Activated CD4-positive, alpha-beta T cell treated with anti-CD3 and anti-CD28 coated beads for 48 hours (primary cell): ENCODE measurements around the gene EMC8.
"Not testable (repeated sequence)": the region's sequence is repeated elsewhere in the genome, so short reads cannot be mapped to it uniquely, and the experiment has no call there.

Source experiments
- DNase-seq: peaks from one replicate; pipeline ENCODE4 v3.0.0-alpha.2; 2020

The EMC8 gene

DNA sequence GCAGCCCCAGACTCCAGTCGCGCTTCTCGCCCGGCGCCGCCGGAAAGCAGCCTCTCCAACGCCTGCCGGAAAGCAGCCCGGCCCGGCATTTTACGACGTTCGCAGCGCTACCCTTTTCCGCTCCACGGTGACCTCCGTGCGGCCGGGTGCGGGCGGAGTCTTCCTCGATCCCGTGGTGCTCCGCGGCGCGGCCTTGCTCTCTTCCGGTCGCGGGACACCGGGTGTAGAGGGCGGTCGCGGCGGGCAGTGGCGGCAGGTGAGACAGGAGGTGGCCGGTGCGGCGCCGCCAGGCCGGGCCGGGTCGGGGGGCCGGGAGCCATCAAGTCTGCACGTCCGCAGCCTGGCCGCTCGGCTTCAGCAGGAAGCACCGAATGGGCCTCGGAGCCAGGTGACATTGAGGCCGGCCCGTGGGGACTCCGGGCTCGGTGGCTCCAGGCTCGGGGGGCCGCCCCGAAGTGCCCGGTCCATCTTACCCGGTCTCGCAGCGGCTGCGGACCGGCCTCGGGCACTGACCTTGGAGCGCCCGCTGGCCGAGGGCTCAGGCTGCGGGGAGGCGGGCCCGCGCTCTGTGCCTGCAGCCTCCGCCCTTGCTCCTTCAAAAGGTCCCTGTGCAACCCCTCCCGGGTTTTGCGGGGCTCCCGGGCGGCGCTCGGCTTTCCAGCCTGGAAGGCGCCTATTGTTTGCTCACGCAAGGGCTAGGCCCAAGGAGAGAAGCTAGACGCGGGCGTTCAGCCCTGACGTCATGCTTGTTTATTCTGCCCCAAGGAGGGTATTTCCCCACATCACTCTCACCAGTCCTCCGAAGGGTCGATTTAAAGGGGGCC is at the start of gene EMC8, which contains the start of gene COX4I1:
EMC8 (minus strand) TSS at position 48 of the 824 bp plus-strand sequence. CDS start 249 bp downstream, outside the sequence.
COX4I1 (plus strand) TSS at position 199 of the 824 bp plus-strand sequence. CDS start 1,511 bp downstream, outside the sequence.
- peak; percentile 97 for DNase-seq

DNA sequence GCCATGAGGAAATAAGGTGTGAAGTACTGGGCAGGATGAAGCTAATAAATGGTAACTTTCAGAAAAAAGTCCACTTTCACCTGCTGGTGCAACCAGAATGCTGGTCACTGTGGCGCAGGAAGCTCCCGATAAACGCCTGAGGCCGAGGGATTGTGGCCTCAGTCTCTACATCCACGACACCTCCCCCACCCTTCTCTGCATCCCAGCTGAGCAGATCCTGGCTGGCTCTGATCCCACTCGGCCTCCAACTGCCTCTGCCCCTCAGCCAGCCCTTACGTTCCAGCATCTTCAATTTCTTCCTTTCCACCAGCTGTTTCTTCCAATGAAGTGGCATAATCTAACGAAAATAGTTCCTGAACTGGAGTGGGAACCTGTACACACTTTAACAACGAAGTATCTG is 49.6 kb upstream of the EMC8 start:
- no peak for DNase-seq

DNA sequence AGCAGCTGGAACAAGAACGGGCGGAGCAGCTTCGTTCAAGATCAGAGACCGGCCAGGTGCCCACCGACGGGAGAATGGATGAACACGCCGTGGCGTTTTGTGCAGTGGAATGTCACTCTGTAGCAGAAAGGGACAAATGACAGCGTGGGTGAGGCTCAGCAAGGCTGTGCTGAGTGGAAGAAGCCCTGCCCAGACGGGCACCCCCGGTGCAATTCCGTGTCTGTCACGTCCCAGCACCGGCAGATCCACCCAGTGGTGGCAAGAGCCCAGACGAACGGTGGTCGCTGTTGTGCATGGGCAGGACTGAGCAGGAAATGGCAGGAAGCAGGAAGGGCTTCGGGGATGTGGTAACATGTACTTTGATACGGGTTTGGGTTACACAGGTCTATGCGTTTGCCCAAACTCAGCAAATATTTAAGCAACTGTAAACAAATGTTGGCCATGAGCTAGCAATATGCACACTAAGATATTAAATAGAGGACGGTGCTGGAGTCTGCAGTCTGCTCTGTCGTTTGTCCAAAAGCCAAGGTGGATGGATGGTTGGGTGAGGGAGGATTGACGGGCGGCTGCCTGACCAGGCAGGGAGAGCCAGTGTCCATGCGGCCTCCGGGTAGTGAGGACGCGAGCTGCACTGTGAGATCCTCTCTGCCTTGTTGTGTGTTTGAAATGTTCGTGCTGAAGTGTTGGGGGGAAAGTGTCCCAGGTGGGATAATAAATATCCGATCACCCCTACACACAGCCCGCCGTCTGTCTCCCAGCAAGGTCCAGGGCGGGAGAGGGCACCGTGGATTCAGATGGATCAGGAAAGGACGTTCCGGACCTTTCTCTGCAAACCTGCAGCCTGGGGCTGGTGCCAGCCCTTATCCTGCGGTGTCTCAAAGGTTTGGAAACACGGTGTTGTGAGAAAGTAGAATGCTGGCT is 48.6 kb upstream of the EMC8 start:
- DNase-seq = no peak

DNA sequence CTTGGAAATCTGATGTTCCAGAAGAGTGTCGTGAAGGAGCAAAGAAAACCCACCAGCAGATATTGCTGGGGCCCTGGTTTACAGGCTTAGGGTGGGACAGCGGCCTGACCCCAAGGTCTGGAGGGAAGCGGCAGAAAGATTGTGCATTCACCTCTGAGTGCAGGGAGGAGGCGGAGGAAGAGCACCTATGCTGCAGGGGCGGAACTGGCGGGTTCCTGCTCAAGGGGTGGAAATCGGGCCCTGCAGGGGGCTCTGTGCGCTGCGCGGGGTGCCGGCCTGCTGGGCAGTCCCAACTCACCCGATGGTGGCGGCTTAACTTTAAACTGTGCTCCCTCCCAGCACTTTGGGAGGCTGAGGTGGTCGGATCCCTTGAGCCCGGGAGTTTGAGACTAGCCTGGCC is 47.7 kb upstream of the EMC8 start:
- DNase-seq = no peak

DNA sequence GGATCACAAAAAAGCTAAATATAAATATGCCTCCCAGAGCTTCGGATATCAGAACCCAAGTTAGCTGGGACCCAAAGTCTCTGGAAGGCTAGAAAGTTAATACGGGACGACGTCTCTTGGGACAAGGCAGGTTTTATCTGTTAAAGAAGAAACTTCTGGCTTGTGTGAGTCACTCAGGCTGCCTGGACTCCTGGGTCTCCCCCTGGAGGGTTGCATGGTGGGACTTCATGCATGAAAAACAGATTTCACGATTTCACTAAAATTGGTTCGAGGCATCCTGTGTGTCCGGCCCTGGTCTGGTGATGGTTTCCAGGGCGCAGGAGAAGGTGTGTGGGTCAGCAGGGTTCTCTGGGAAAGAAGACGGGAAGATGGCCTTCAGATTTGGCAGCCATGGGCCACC is 47.1 kb upstream of the EMC8 start:
- no peak for DNase-seq

DNA sequence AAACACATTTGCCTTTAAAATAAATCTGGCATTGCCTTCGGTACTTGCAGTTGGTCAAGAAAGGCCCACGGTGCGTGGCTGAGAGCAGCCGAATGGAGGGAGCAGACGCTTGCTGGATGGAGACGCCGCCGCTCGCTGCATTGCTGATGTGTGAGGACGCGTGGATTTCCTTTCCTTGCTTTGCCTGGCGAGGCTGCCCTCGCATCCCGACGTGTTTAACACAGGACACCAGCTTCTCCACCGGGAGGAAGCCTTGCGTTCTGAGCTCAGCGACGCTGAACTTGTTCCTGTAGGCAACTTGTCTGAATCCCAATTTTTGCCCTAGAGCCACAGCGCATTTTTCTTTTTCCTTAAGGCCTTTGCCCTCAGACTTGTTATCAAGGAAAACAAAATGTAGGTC is 45.9 kb upstream of the EMC8 start:
- no peak for DNase-seq

DNA sequence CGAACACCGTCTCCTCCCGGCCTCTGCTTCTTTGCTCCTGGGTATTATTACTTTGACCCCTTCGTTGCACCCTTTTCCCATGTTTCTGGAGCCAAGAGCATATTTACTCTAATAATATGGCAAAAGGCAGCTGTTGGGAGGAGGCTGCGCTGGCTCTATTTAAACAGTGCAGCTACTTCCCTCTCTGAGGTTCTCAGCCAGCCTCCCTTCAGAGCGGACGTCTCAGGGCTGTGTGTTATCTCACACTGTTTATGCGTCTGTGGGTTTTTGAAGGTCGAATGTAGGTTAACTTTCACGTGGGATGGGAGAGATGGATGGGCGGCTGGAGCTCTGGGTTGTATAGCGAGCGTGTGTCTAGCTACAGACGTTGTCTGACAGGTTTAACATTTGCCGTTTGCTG is 45.4 kb upstream of the EMC8 start:
- no peak for DNase-seq

DNA sequence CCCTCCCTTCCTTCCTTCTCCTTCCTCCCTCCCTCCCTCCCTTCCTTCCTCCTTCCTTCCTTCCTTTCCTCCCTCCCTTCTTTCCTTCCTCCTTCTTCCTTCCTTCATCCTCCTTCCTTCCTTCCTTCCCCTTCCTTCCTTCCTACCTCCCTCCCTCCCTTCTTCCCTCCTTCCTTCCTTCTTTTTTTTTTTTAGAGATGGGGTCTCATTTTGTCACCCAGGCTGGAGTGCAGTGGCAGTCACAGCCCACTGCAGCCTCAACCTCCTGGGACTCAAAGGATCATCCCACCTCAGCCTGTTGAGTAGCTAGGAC is 44.8 kb upstream of the EMC8 start:
- no peak for DNase-seq

DNA sequence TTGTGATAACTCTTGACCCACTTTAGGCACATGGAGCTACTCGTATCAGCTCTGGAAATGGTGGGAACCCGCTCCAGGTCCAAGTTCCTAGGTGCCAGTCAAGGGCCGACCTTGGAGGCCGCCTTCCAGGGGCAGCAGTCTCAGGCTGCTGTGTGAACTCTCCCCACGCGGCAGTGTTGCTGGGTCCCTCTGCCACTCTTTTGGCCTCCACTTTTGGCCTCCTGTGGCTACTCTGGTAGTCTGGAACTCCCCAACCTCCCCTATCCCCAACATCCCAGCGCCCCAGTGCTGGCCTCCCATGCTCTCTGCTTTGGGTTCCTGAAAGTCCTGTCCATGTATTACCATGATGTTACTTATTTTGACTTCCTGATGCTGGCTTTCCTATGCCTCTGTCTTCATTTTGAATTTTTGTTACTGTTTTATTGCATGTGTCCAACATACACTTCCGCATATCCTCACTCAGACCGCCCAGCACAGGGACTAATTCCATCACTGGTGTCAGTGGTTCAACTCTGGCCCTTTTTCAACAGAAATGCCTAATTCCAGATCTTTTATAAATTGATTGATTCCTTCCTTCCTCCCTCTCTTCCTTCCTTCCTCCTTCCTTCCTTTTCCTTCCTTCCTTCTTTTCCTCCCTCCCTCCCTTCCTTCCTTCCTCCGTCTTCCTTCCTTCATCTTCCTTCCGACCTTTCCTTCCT is 44.3 kb upstream of the EMC8 start:
- DNase-seq = no peak

DNA sequence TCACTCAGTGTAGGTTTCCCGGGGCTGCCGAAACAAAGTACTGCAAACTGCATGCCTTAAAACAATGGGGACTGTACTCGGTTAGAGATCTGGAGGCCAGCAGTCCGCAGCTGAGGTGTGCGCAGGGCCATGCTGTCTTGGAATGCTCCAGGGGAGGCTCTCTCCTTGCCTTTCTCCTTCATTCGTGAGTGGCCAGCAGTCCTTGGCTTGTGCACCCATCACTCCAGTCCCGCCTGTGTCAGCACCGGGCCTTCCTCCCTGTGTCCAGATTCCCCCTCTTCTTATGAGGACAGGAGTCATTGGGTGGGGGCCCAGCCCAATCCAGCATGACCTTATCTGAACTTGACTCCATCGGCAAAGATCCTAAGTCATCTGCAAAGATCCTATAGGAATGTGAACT is 43.5 kb upstream of the EMC8 start:
- no peak for DNase-seq

DNA sequence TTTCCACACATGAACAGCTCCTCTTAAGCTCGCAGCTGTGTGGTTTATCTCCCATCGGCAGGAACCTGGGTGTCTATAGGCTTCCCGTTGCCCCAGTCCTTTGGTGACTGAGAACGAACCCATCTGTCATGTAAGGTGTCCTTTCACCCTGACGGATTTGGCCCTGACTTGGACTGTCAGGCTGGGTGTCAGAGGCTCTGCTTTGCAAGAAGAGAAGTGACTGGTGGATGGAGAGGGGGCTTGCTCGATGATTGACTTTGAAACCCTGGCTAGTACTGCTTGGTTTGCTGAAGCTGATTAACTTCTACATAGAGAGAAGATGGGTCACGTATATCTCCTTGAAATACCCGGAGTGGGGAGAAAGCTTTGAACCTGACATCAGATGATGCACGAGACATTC is 43.1 kb upstream of the EMC8 start:
- no peak for DNase-seq

DNA sequence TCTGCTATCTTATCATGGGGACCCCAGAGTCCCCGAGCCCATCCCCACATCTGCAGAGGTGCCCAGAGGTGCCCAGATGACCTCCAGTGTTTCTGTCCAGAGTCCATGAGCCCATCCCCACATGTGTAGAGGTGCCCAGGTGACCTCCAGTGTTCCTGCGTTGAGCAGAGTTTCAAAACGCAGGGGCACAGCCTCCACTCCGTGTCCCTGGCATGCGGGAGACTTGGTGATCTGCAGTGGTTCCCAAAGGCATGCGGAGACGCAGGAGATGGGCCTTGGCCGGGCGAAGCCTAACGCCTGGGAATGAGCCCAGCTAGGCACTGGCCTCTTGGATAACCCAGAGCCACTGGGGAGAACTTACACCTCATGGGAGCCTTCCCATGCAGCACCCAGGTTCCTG is 41.5 kb upstream of the EMC8 start:
- no peak for DNase-seq

DNA sequence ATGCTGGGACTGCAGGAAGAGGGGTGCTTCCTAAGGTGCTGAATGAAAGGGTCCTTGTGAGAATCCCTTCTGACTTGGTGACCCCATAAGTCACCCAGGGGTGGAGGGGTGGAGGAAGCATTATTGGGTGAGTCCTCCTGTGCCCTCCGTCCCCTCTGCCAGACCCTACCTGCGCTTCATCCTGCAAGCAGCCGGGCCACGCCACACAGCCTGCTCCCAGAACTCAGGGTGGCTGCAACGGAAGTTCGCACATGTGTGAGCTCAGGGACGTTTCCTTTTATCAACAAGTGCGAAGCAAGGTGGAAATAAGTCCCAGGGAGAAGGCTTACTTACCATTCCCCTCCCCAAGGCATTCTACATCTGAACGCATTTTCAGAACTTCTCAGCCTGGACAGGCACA is 41.1 kb upstream of the EMC8 start:
- no peak for DNase-seq

DNA sequence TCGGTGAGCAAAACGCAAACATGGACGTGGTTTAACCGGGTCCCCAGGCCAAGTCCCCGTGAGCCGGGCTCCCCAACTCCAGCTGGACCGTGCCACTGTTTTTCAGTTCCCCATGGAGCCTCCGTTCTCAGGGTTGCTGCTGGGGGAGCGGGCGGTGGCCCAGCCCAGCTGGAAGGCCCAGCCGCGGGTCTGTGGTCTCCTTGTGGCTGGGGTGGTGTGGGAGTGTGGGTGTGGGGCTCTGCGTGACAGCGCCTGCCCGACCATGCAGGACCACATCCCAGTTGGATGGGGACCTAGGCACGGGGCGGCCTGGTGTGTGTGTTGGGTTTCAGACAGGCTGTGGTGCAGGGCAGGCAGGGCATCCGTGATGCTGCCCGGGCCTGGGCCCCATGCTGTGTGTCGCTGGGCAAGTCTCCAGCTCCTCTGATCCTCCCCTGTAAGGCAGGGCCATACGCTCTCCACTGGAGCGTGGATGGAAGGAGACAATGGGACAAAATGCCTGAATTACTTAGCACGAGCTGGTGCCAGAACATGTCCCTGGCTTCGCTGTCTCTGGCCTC is 40.4 kb upstream of the EMC8 start:
- DNase-seq = no peak

DNA sequence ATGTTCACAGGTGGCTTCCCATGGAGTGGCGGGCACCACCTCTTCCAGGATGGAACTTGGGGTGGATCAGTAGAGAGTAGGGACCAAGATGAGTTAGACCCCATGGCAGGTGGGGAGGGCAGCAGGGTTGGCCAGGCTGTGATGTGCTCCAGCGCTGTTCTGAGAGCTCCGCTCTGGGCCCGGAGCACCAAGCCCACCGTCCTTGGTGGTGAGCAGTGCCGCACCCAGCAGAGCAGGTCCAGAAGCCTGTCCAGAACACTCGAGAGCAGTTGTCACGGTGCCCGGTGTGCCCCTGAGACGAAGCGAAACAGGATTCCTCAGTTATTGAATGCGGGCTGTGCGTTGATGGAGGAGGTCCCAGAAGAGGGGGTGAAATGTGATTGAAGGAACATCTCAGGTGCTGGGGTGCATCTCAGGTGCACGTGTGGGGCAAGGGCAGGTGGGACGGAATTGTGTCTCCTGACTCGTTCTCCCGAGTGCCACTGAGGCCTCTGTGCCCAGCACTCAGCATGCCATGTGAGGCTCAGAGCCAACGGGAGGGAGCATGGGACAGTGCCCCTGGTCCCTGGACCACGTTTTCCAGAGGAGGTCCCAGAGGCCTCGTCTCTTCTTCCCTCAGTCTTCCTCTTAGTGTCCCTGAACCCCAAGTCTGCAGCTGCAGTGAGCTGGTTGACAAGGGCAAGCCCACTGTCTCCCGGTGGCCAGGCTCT is 39.7 kb upstream of the EMC8 start:
- DNase-seq = no peak

DNA sequence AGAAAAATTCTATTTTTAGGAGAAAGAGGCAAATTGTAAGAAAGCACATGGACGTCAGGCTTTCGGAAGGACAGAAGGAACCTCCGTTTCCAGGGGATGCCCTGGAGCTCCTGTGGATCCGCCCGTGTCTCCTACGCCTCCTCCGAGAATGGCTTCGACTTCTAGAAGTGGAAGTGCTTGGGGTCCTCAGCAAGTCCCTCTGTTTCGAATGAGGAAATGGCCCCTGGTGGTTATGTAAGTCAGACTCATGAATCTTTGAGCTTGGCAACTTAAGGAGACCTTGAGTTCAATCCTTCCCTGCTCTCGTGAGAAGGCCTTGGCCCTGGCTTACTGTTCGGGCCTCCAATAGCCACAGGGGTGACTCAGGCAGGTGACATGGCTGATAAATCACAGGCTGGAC is 39.0 kb upstream of the EMC8 start:
- DNase-seq = no peak

DNA sequence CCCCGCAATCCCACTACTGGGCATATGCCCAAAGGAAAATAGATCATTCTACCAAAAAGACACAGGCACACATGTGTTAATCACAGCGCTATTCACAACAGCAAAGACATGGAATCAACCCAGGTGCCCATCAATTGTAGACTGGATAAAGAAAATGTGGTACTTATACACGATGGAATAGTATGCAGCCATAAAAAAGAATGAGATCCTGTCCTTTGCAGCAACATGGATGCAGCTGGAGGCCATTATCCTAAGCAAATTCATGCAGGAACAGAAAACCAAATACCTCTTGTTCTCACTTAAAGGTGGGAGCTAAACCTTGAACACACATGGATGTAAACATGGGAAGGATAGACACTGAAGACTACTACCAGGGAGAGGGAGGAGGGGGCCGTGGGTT is 38.3 kb upstream of the EMC8 start:
- not testable (repeated sequence) for DNase-seq

DNA sequence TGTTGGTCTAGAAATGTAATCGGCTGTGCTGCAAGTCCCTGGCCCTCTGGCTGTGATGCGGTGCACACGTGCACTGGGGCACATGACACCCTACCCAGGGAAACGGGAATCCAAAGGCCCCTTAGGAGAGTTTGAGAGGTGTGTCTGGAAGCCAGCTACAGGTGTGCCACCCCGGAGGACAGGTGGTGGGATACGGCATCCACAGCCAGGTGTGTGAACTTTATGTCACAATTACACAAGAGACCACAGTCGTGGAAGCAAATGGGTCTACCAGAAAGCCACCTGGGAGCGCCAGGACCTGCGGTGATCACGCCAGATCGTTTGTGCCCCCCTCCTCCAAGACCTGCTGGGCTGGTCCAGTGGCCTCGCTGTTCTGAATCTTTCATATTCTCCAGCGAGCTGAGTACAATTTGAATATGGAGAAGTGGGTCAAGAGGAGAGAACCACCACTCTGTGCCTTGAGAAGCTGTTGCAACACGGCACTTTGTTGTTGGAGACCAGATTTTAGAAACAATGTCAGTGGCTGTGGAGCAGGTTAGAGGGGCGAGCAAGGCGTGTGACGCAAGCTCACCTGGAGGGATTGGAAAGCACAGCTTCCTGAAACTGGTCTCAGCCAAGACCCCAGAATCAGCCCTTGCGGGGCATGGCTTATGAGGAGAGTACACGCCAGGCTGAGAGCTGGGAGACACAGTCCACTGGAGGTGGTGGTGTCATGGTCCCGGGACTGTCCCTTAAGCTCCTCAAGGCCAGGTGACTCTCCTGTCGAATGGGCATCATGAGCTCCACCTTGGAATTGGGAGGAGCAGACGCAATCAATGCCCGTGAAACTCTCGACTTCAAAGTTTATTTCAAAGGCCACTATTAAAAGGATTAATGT is 37.6 kb upstream of the EMC8 start:
- no peak for DNase-seq

DNA sequence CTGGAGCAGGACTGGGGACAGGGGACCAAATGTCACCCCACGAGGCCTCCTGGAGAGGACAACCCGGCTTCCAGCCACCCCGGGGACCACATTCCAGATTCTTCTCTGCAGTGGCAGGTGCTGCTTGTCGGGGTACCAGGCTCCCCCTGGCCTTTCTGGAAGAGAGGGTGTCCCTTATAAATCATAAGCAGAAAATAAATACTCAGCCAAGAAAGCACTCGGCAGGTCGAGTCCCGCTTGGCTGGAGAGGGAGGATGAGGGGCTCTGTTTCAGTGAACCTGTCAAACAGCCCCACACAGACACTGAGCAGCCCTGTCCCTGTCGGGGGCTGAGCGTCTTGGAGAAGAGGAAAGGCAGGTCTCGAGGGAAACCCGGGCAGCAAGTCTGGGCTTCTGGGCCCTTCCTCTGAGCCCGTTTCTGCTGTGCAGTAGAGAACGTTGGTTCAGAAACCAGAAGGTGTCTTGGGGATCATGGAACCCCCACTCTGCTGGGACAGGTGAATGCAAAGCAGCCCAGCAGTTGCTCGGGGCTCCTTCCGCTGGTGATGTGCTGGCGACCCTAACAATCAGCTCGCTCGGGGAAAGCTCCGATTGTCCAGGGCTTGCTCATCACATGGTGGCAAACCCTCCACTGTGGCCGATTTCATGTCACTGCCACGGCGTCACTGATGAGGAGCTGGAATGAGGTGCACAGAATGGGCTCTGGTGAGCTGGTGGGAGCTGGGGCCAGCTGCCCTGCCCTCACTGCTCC is 36.8 kb upstream of the EMC8 start:
- DNase-seq = no peak

DNA sequence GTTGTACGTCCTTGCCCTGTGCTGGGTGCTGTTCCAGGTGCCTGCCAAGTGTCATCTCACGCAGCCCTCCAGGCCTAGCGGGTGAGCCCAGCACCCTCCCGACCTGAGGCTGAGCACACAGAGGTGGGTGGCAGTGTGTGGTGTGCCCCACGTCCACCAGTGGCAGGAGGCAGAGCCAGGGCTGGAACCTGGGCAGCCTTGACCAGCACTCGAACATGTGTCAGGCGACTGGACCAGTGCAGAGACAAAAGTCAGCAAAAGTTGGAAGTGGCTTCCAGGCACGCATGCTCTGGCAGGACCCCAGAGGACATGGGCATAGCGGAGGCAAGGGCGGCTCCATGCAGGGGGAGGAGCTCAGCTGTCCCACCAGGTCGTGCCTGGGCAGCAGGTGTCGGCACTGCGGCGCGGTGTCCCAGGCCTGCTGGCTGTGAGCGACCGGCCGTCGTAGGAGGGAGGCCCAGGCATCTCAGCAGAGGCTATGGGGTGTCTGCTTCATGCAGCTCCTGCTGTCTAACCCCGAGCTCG is 35.9 kb upstream of the EMC8 start:
- DNase-seq = no peak
